Activated T-cell treated with anti-CD3 and anti-CD28 coated beads, Interleukin-2, amount 50 U/mL, for 72 hours (primary cell): ENCODE results near the gene TPH1. TPM values are rescaled to one million over a fixed set of nuclear protein-coding genes. Genes with fewer than 3 reads are reported as not detected.
"Not testable (repeated sequence)": the region's sequence is repeated elsewhere in the genome, so short reads cannot be mapped to it uniquely, and the experiment has no call there.

Experiments
- ATAC-seq, 2 donors: fragments of 150-1000 bp; cut with Tn5 transposase; replicated peaks in 1 of 2; 2 replicates each; pipeline ENCODE4 v1.10.0; 2021; ENCODE audit warnings: moderate library complexity in 2 of 2, mild to moderate bottlenecking in 1 of 2
- DNase-seq, 2 donors: peaks; one replicate each; pipeline ENCODE4 v3.0.0; 2021 to 2022; ENCODE audit warnings: mixed read lengths in 1 of 2
- H3K27ac Mint-ChIP-seq: one replicate; pipeline ENCODE4 v1.8.0; 2022; ENCODE audit warnings: mild to moderate bottlenecking, moderate library complexity, mixed read lengths
- H3K27me3 Mint-ChIP-seq: one replicate; pipeline ENCODE4 v1.8.0; 2022; ENCODE audit warnings: low read depth, mixed read lengths
- H3K36me3 Mint-ChIP-seq, 2 donors: one replicate each; pipeline ENCODE4 v1.8.0; 2022; ENCODE audit warnings: mixed read lengths in 2 of 2, mild to moderate bottlenecking in 1 of 2; ENCODE audit not compliant: insufficient read depth in 2 of 2
- H3K4me1 Mint-ChIP-seq: one replicate; pipeline ENCODE4 v1.8.0; 2022; ENCODE audit warnings: low read depth, mixed read lengths
- H3K4me3 Mint-ChIP-seq, 2 donors: one replicate each; pipeline ENCODE4 v1.8.0; 2022; ENCODE audit warnings: mild to moderate bottlenecking in 2 of 2, mixed read lengths in 2 of 2, moderate library complexity in 2 of 2
- H3K9me3 Mint-ChIP-seq, 2 donors: one replicate each; pipeline ENCODE4 v1.8.0; 2022; ENCODE audit warnings: mixed read lengths in 2 of 2
- total RNA-seq, 2 donors: library from RNA; stranded (reverse); gene quantifications; one replicate each; pipeline ENCODE4 v1.2.3, GENCODE V29; 2022

The TPH1 gene
- total RNA-seq, 2 donors from 2014 or later, result 0.25 to 0.70 TPM

DNA sequence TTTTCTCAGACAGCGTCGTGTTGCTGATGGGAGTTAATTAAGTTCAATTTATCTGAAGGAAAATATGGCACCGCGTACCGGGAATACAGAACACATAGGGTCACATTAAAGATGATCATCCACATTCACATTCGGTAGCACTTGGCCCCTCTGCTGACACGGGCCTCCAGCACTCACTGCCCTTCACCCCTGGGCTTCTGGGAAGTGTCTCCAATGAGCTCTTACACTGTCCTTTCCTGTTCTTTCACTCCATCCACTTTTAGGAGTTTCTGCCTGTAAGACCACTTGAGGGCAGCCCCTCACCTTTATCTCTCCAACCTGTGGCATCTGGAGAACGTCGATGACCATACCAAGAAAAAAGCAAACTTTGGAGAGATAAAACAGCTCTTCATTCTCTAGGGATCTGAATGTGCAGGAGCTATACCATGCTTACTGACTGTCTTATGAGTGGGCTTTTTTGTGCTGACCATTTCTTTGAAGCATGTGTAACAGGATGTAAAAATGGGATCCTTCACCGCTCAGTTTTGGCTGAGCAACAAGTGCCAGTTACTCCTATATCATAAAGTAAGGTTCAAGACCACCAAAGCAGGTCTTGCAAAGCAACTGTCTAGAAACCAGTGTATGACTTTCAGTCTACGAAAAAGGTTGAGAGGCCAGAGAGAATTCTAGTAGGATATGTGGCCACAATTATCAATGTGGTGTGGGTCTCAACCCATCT is 32.1 kb downstream of the TPH1 start:
- Mint-ChIP-seq H3K4me1 (peaks cover 33% of the 10 kb centered on the region), H3K36me3 (peaks cover 0 to 4% of the 10 kb centered on the region in 2 donors), H3K27ac (peak overlapping the region; percentile 100), H3K9me3 (no peaks in the 10 kb centered on the region), H3K27me3 (no peaks in the 10 kb centered on the region), H3K4me3 (peak overlapping the region; percentile 95 to 100)
- DNase-seq, result no peak
- ATAC-seq, result no peak

DNA sequence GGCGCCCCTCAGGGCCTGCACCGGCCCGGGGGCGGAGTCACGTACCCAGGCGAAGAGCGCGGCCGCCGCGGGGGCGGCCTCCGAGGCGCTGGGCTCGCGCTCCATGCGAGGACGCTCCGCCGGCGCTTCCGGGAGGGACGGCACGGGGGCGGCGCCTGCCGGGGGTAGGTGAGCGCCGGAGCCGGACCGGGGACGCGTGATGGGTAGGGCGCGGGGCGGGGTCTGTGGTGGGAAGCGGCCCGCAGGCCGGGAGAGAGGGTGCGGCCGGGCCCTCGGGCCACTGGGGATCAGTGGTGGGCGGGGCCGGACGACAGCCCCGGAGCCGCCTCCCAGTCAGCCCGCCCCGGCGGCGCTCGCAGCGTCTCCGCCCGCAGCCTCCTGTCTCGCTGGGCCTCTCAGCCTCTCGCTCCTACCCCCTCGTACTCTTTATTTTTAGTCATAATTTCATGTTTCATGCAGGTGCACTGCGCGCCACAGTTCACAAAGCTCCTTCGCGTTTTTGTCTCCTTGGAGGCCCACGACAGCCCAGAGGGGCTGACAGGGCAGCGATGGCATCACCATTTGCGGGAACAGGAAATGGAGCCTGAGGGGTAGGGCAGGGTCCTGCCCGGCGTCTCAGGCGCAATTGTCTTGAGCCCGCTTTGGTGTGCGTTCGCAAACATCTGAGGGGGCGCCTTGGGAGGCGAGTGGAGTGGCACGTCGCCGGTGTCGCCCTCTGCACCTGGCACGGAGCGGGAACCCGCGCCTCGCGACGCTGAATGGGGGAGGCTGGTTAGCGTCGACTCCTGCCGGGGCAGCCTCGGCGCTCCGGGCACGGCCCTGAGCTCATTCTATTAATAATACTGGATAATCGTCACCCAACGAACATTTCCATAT is 32.9 kb downstream of the TPH1 start, which contains the start of gene SERGEF:
Gene SERGEF (minus strand): TSS at position 142 of the 876 bp plus-strand sequence. CDS start 37 bp downstream, at position 105.
- ATAC-seq (peak; percentile 94), DNase-seq (peak; percentile 96)
- H3K36me3 Mint-ChIP-seq, result peaks cover 0 to 4% of the 10 kb centered on the region in 2 donors
- peak within 1 kb of the TSS; percentile 95 to 100 for H3K4me3 Mint-ChIP-seq
- peak within 1 kb of the TSS; percentile 100 for H3K27ac Mint-ChIP-seq
- H3K27me3 Mint-ChIP-seq, result no peaks in the 10 kb centered on the region
- peaks cover 33% of the 10 kb centered on the region for H3K4me1 Mint-ChIP-seq
- H3K9me3 Mint-ChIP-seq, result no peaks in the 10 kb centered on the region

DNA sequence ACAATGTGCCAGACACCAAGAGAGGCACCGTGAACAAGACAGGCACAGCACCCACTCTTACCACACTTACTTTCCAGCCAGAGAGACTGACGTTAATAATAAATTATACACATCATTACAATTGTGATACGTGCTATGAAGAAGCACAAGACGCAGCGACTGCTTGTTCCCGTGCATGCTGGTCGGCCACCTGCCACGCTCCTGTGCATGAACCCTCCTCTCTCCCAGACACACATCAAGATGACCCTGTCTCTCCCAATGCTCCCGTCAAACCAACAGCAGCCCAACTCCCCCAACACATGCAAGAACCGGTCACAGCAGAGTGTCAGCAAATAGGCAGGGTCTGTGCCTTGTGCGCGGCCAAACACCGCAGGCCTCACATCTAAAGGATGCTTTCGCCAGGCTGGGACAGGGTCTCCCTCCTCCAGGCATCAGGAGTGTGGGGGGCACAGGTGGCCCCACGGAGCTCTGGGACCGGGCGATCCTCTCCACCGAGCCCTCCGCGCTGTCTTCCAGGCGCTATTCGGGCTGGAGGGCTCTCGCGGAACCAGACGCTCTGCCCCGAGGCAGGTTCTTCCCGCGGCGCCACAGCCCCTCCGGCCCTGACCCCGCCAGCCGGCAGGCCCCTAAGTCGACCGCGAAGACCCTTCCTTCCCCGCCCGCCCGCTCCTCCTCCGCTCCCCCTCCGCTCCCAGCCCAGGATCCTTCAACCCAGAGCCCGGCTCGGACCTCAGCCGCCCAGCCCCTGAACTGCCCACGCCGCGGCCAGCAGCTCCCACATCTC is 33.8 kb downstream of the TPH1 start:
- peak overlapping the region; percentile 95 to 100 for H3K4me3 Mint-ChIP-seq
- ATAC-seq (no peak), DNase-seq (peak; percentile 19 to 20)
- no peaks in the 10 kb centered on the region for H3K9me3 Mint-ChIP-seq
- H3K36me3 Mint-ChIP-seq, result peaks cover 0 to 4% of the 10 kb centered on the region in 2 donors
- H3K27me3 Mint-ChIP-seq, result no peaks in the 10 kb centered on the region
- H3K4me1 Mint-ChIP-seq, result peaks cover 33% of the 10 kb centered on the region
- peak overlapping the region; percentile 76 for H3K27ac Mint-ChIP-seq

DNA sequence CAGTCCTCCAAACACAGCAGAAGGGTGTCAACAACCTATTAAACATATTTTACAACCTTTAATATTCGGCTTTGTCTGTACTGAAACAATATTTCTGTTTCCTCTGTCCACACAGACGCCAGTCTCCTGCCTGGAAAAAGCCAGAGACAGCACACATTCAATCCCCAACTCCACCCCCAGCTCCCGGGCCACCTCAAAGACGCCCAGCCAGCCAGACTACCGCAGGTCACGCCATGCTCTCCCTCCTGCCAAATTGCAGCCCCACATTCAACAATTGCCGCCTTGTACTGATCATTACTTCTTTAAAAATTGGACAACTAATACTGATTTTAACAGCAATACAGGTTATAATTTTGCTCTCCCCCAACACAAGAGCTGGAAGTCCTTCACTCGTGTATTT is 34.4 kb downstream of the TPH1 start:
- Mint-ChIP-seq H3K9me3 (no peaks in the 10 kb centered on the region), H3K27ac (peak overlapping the region; percentile 76), H3K4me3 (peak overlapping the region; percentile 95 to 100), H3K27me3 (no peaks in the 10 kb centered on the region), H3K4me1 (peaks cover 33% of the 10 kb centered on the region), H3K36me3 (peaks cover 2 to 4% of the 10 kb centered on the region in 2 donors)
- no peak for ATAC-seq
- no peak for DNase-seq

DNA sequence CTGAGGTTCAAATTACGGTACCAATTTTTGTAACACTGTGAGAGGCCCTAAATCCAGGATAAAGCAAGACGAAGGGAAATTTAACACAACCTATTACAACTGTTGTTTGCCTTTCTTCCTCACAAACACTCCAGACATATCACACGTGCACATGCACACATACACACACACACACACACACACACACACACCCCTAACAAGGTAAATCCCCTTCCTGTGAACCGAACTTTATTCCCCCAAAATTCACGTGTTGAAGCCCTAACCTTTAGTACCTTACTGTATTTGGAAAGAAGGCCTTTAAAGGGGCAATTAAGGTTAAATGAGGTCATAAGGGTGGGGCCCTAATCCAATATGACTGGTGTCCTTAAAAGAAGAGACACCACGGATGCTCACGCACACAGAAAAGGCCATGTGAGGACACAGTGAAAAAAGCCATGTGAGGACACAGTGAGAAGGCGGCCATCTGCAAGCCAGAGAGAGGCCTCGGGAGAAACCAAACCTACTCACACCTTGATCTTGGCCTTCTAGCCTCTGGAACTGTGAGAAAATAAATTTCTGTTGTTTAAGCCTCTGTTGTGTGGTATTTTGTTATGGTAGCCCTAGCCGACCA is 35.0 kb downstream of the TPH1 start:
- ATAC-seq, result no peak
- Mint-ChIP-seq H3K9me3 (no peaks in the 10 kb centered on the region), H3K4me3 (peak overlapping the region; percentile 95 to 100), H3K36me3 (peaks cover 4% of the 10 kb centered on the region in 2 donors), H3K27me3 (no peaks in the 10 kb centered on the region), H3K27ac (peak overlapping the region; percentile 63), H3K4me1 (peaks cover 33% of the 10 kb centered on the region)
- no peak for DNase-seq

DNA sequence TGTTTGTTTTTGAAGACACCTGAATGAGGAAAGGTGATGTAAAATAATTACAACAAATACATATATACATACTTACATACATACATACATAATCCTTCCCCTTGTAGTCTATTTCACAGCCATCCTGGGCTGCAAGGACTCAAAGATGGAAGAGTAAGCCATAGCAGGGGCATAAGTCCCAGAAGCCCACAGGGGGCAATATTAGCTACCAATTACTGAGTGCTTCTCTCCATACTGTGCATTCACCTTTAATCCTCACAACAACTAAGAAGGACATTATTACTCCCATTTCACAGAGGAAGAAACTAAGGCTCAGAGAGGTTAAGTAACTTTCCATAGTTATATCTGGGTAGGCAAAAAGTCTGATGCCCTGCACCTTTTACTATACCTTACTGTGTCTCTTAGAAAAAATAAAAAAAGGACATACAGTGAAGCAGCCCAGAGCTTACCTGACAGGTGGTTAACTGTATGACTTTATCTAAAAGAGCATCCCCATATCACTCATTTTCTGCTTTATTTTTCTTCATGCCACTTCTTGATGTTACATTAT is 35.9 kb downstream of the TPH1 start:
- DNase-seq (no peak), ATAC-seq (no peak)
- Mint-ChIP-seq H3K9me3 (no peaks in the 10 kb centered on the region), H3K4me1 (peaks cover 31% of the 10 kb centered on the region), H3K27ac (no peak overlapping the region), H3K36me3 (peaks cover 4% of the 10 kb centered on the region in 2 donors), H3K4me3 (no peak overlapping the region), H3K27me3 (no peaks in the 10 kb centered on the region)

DNA sequence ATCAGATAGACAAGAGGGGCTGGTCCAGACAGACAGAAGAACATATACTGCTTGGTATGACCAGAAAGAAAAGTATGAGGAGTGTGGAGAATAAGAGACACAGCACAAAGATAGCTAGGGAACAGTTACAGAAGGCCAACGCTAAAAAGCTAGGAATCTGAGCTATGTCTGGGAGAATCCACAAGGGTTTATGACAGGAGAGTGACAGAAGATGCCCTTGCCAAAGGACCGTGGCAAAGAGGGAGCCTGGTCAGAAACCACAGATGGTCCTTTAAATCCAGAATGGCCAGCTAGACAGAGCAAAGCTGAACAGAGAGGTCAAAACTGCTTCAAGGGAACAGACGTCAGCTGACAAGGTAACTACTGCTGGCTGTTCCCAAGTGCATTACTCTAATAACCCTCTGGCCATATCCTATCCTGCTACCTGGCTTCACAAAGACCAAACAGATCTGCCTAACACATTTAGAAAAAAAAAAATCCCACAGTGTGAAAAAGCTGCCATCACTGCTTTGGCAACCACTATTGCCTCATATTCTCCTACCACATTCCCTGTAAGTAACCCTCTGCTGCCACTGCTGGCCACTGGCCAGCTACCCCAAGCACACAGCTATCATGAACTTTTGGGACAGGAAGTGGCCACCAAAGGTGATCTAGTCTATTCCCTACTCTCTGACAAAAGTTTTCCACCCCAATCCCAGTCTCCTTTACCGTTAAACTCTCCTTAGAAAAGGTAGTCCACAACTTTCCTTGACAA is 40.5 kb downstream of the TPH1 start:
- Mint-ChIP-seq H3K27ac (no peak overlapping the region), H3K36me3 (peaks cover 0 to 4% of the 10 kb centered on the region in 2 donors), H3K9me3 (no peaks in the 10 kb centered on the region), H3K4me3 (no peak overlapping the region), H3K4me1 (no peaks in the 10 kb centered on the region), H3K27me3 (no peaks in the 10 kb centered on the region)
- DNase-seq, result no peak
- ATAC-seq, result no peak

DNA sequence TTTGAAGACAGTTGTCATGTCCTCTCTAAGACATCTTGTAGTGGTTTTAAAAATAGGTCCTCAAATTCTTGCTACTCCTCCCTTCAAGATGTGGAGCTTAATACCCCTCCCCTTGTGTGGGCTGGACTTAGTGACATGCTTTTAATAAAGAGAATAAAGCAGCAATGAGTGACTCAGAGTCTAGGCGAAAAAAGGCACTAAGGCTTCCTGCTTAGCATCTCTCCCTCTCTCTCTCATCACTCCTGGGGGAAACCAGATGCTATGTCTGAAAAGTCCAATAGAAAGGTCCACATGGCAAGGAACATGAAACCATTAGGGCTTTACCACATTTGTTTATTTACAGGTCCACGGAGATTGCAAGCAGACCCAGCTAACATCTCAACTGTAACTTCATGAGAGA is 44.9 kb downstream of the TPH1 start:
- Mint-ChIP-seq H3K27me3 (no peaks in the 10 kb centered on the region), H3K36me3 (peaks cover 0 to 5% of the 10 kb centered on the region in 2 donors), H3K4me1 (no peaks in the 10 kb centered on the region), H3K9me3 (no peaks in the 10 kb centered on the region), H3K4me3 (no peak overlapping the region), H3K27ac (no peak overlapping the region)
- DNase-seq, result no peak
- ATAC-seq, result no peak

DNA sequence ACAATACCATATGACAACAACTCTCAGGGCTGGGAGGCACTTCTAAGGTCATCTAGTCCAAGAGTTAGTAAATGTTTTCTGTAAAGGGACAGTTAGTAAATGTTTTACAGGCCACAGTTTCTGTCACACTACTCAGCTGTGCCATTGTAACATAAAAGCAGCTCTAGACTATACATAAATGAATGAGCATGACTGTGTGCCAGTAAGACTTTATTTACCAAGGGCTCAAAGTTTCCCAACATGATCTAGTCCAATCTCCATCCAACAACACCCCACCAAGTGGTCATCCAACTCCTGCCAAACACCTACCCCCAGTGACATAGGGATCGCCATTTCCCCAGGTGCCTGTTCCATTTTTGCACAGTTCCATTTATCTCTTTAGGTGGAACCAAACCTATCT is 45.3 kb downstream of the TPH1 start:
- Mint-ChIP-seq H3K36me3 (peaks cover 0 to 5% of the 10 kb centered on the region in 2 donors), H3K27me3 (no peaks in the 10 kb centered on the region), H3K4me1 (no peaks in the 10 kb centered on the region), H3K27ac (no peak overlapping the region), H3K4me3 (no peak overlapping the region), H3K9me3 (no peaks in the 10 kb centered on the region)
- no peak for DNase-seq
- no peak for ATAC-seq

DNA sequence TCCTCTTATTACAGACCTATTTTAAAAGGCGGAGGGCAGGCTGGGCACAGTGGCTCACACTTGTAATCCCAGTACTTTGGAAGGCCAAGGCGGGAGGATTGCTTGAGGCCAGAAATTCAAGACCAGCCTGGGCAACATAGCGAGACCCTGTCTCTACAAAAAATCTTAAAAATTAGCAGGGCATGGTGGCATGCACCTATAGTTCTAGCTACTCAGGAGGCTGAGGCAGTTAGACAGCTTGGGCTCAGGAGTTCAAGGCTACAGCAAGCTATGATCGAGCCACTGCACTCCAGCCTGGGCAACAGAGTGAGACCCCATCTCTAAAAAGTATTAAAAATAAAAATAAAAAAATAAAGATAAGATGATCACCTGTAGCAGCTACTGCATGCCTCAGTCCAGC is 45.9 kb downstream of the TPH1 start:
- not testable (repeated sequence) for H3K9me3 Mint-ChIP-seq, ATAC-seq, DNase-seq, H3K27me3 Mint-ChIP-seq, H3K36me3 Mint-ChIP-seq, H3K4me3 Mint-ChIP-seq, H3K27ac Mint-ChIP-seq, H3K4me1 Mint-ChIP-seq
